Hematopoietic multipotent progenitor cell treated with erythropoietin and hydrocortisone succinate and interleukin-3 and kit ligand, for 4 days (in vitro differentiated cells): ENCODE data around the gene CALM1.

Source experiments
- DNase-seq: peaks from one replicate; pipeline ENCODE4 v3.0.0-alpha.2; 2015

Gene CALM1

DNA sequence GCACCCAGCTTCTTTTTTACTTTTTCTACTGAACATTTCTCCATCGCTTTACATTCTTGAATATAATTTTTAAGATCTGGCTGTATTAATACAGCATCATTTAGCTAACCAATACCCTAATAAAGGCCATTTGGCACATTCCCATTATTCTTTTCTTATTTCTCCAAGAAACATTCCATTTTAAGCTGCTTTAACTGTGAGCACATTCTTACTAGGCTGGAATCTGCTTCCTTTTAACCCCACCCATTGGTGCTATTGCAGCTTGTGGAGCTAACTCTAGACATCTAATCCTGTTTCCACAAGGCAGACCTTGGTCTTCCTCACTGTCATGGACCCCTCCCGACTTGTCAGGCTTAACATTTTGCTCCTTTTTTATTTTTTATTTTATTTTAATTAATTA lies 15.2 kb downstream of the CALM1 start:
- no peak for DNase-seq

- no peak for DNase-seq
Observed at GRCh38 chr14:90416720-90417119, 19.9 kb downstream of the CALM1 start.

- no peak for DNase-seq
Observed at GRCh38 chr14:90418053-90418452, 21.2 kb downstream of the CALM1 start.

- no peak for DNase-seq
Observed at GRCh38 chr14:90419200-90419599, 22.4 kb downstream of the CALM1 start.

DNA sequence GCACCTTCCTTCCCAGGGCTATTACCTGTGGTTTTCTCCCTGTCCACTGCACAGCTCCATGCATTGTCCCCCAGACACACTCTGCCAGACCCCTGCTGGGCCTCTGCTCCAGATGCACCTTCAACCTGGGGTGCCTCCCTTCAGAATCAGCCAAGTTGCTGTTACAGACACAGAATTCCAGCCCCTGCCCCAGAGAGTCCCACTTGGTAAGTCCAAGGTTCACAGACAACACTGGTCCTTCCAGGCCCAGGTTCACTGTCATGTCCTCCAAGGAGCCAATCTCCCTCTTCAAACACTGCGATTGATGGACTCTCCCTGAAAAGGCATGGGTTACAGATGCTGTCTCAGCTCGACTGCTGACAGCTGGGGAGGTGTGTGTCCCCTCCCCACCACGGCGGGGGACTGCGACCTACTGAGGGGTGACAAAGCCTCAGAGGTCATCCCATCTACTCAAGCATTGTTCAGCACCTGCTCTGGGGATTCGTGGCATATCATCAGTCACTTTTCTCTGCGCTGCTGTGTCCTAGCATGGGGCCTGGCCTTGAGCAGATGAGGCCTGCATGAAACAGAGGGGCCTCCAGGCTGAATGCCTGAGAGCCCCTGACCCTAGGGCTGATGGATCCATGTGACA lies 24.3 kb downstream of the CALM1 start:
- DNase-seq = no peak

- DNase-seq = no peak
Observed at GRCh38 chr14:90421632-90422020, 24.8 kb downstream of the CALM1 start.

DNA sequence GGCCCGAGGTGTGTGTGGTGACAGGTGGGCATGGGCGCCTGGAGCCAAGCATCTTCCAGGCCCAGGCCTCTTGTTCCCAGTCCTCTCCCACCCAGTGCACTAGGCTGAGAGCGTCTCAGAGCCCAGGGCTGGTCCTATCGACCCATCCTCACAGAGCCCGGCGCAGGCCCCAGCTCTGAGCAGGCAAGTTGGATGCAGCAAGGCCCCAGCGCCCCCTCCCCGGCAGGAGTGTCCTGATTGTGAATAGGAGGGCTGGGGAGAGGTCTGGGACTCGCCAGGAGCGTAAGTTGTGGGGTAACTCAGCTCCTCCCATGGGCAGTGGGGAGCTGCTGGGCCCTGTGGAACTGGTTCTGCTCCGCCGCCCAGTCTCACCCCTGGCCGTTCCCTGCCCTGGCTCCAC lies 26.3 kb downstream of the CALM1 start:
- DNase-seq = no peak

- no peak for DNase-seq
Observed at GRCh38 chr14:90424075-90424474, 27.2 kb downstream of the CALM1 start.

DNA sequence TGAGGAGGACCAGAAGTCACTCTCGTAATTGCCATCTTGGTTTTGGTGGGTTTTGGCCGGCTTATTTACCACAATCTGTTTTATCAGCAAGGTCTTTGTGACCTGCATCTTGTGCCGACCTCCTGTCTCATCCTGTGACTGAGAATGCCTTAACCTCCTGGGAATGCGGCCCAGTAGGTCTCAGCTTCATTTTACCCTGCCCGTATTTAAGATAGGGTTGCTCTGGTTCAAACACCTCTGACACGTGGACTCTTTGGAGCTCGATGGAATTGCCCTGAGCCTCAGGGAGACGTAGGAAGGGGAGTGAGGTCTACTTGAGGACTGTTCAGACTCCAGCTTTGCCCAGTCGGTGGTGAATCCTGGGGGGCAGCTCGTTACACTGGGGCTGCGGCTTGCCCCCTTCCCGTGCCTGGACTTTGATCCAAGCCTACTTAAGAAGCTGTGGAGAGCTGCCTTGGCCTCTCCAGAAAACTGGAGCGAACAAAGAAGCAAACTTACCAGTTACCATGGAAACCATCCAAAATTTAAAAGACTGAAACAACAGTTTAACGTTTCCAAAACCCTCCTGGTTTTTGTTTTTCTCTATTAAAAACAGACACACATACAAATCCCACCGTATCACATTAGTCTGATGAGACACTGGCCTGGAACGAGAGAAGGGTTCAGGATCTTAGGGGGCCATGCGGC lies 28.0 kb downstream of the CALM1 start:
- no peak for DNase-seq

- no peak for DNase-seq
Observed at GRCh38 chr14:90425373-90425879, 28.6 kb downstream of the CALM1 start.

GRCh38 chr14:90426031-90426540 lies 29.3 kb downstream of the CALM1 start:
- no peak for DNase-seq

DNA sequence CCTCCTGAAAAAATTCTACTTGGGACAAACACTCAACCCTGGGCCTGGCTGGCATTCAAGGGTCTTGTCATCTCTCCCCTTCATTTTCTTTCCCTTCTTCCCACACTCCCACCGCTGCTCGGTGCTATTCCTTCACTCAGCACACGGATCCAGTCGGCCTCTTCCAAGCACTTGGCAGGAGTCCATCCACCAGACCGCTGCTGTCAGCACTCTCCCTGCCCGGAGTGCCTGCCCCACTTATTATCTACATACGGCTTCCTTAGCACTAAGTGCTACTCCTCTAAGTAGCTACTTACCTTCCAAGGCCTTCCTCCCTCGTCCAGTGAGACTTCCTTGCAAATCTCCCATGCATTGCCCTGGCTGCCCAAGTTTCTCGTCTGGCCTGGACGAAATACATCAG lies 29.8 kb downstream of the CALM1 start:
- DNase-seq = no peak

DNA sequence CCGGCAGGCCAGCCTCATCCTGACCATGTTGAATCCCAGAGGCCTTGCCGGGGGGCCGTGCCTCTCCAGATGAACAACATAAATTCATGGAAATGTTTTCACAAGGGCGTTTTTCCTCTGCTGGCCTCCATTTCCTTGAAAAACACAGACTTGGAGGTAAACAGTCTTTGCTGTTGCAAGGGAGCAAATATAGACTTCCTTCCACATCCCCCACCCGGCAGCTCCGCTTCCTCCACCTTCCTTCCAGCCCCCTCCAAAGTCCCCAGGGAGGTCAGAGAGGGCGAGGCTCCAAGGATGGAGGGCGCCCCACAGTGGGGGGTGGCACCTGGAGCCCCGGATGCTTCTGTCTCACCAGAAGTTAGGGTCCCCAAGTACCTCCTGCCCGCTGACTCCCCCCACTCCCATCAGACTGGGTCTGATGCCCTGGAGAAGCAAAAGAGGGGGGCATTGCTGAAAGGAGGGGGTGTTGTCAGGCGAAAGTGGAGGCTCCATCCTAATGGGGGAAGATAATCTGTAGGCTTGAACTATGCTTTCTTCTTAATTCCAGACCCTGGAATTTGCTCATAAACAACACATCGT lies 31.1 kb downstream of the CALM1 start:
- DNase-seq = no peak

DNA sequence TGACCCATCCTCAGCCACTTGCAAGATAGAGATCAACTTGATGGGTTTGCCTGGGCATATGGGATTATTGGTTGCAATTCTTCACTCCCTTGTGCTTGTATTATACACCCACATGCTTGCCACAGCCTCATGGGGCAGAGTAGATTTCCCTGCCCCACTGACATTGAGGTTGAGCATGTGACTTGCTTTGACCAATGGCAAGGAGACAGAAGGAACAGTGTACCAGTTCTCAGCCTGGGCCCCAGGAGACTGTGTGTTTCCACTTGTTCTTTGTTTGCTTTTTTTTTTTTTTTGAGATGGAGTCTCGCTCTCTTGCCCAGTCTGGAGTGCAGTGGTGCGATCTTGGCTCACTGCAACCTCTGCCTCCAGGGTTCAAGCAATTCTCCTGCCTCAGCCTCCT lies 31.8 kb downstream of the CALM1 start:
- peak; percentile 21 for DNase-seq

- no peak for DNase-seq
Observed at GRCh38 chr14:90429236-90429635, 32.4 kb downstream of the CALM1 start.

DNA sequence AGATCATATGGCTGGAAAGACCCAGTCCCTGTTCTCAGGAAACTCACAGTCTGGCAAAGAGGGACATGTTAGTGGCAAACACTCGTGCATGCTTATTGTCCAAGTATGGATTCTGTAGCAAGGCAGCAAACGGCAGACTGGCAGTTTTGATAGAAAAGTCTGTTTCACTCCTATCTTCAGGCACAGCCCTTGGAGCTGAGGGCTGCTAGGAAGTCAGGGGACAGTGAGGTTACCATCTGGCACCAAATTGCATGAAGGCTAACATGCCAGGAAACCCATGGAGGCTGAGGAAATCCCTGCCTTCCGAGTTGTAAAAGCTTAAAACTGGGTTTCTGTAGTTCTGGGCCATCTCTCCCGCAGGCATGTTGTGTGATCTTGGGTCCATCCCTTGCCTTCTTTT lies 32.9 kb downstream of the CALM1 start:
- no peak for DNase-seq

DNA sequence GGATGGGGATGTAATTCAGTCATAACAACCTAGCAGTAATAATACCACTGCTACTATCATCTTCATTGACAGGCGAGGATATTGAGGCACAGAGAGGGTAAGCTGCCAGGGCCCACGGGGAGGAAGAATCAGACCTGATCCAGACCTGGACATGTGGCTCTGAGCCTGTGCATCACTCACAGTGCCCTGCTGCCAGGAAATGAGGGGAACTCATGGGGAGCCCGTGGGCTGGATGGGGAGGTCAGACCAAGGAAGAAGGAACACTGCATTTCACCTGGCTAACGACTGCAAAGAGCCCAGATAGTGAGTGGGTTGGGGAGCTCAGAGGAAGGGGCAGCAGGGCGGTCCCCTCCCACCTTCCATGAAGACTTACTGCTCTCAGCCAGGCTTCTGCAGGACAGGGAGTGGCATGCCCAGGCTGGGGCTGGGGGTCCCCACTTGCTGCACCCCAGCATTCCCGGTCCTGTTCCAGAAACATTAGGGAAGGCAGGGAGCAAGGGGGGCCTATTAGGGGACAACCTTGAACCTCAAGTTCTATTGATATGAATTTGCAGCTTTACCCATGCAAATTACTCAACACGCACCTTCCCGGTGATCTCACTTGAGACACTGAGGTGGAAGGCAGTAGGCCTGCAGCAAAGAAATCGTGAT lies 37.7 kb downstream of the CALM1 start:
- no peak for DNase-seq

- DNase-seq = no peak
Observed at GRCh38 chr14:90438841-90439240, 42.0 kb downstream of the CALM1 start.

GRCh38 chr14:90440021-90440451 lies 43.2 kb downstream of the CALM1 start:
- no peak for DNase-seq

DNA sequence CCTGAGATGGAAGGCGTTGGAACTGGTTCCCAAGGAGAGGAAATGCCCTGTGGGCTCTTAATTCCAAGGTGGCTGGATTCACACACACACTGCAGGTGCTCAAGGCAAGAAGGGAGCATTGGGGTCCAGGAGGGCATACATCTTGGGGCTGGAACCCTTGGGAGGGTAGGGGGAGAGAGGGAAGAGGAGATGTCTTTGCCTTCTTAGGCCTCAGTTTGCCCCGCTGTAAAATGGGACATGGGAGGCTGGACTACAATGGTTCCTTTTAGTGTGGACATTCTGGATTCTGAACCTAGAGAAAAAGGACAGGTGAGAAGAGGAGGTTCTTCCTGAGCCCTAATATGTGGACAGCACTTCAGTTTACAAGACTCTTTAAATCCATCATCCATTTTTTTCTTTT lies 43.8 kb downstream of the CALM1 start:
- DNase-seq = no peak

DNA sequence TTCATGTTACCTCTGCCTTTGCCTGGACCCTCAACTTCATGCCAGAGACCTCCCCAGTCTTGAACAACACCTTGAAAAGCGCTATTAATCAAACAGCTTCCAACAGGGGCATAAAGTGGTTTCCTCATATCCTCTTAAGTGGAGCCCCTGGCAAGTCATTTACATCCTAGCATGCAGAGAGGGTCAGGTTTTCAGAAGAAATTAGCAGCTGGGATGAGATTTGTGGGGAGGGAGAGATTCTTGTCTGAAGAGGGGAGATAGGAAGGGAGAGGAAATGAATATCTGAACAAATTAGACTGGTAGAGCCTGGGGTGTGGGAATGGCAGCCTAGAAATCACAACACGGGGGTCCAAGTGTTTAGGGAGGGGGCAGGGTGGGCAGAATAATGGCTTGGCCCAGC lies 45.6 kb downstream of the CALM1 start:
- DNase-seq = no peak

GRCh38 chr14:90443161-90444076 lies 46.6 kb downstream of the CALM1 start:
- no peak for DNase-seq
